Testis (tissue), 3 donors: Measurements from ENCODE around the gene COL15A1. TPM values are rescaled to one million over a fixed set of nuclear protein-coding genes. Genes with fewer than 3 reads are reported as not detected.

Experiments
- DNase-seq: peaks from one replicate; pipeline ENCODE4 v3.0.0-alpha.2; 2019
- H3K27ac ChIP-seq, 2 donors: fragments of 200-600 bp; sonication (generic); one replicate each; pipeline ENCODE4 v1.5.1; 2019
- H3K27me3 ChIP-seq: fragments of 200-600 bp; sonication (generic); one replicate; pipeline ENCODE4 v1.5.1; 2019
- H3K36me3 ChIP-seq: fragments of 200-600 bp; sonication (generic); one replicate; pipeline ENCODE4 v1.5.1; 2017; ENCODE audit warnings: low read depth; ENCODE audit errors: missing control alignments
- H3K4me1 ChIP-seq: fragments of 200-600 bp; sonication (generic); one replicate; pipeline ENCODE4 v1.5.1; 2019
- H3K4me3 ChIP-seq, 2 donors: fragments of 200-600 bp; sonication (generic); one replicate each; pipeline ENCODE4 v1.5.1; 2017 to 2019
- H3K9me3 ChIP-seq: fragments of 200-600 bp; sonication (generic); one replicate; pipeline ENCODE4 v1.5.1; 2017
- CTCF ChIP-seq, 3 experiments: fragments of 450-650 bp in 2 of 3; fragments of 200-600 bp in 1 of 3; sonication (generic) in 1 of 3; IDR thresholded peaks; one replicate each; pipeline ENCODE4 v1.5.1; 2016 to 2019; ENCODE audit warnings: antibody characterized with exemption in 3 of 3, mild to moderate bottlenecking in 2 of 3, moderate library complexity in 1 of 3
- POLR2A ChIP-seq: fragments of 450-650 bp; IDR thresholded peaks from one replicate; pipeline ENCODE4 v1.6.1; 2017; ENCODE audit warnings: antibody characterized with exemption, mild to moderate bottlenecking, moderate library complexity
- WGBS, 2 donors: methylation state at CpG; one replicate each; pipeline ENCODE4 v1.1.5; 2018; 5-methylcytosine and 5-hydroxymethylcytosine counted together
- intact Hi-C: fragments of 100-400 bp; cut with DNase I; formaldehyde crosslinking; loops from one replicate; pipeline ENCODE4 v1.15.1; 2023; ENCODE audit warnings: low total_unique reads
- polyA plus RNA-seq: library from polyadenylated mRNA; stranded (reverse); fragments of 350-450 nt; fragmentation: Illumina TruSeq; extraction: RNeasy Lipid Tissue Mini Kit (QIAGEN cat#74804); gene quantifications from one replicate; pipeline ENCODE4 v1.2.3, GENCODE V29; 2014; ENCODE audit warnings: low read depth, low replicate concordance; ENCODE audit not compliant: insufficient read depth
- total RNA-seq, 2 donors: library from RNA; depleted of rRNA; stranded (reverse); fragments of >200 nt; gene quantifications; one replicate each; pipeline ENCODE4 v1.2.3, GENCODE V29; 2016

The COL15A1 gene
- total and polyA plus RNA-seq, 3 donors from 2014 or later = 37.2 to 55.5 (median 49.4) TPM

GRCh38 chr9:98902925-98903324, 40.8 kb upstream of the COL15A1 start:
- WGBS, 2 donors = 75 to 86% methylated on average over 5 of the region's 5 CpGs
- no peaks in the 10 kb centered on the region for H3K9me3 ChIP-seq
- H3K4me3 ChIP-seq = no peak overlapping the region
- no peak for DNase-seq
- intact Hi-C loops = no loop called here
- TF ChIP-seq CTCF (IDR thresholded peaks at IDR 0.05) = no peak
- TF ChIP-seq POLR2A = no peak
- no peaks in the 10 kb centered on the region for H3K36me3 ChIP-seq
- H3K27ac ChIP-seq = no peak overlapping the region
- peaks cover 15% of the 10 kb centered on the region for H3K4me1 ChIP-seq
- no peaks in the 10 kb centered on the region for H3K27me3 ChIP-seq

GRCh38 chr9:98903961-98904411, 39.7 kb upstream of the COL15A1 start:
- TF ChIP-seq CTCF (IDR thresholded peaks at IDR 0.05) (no peak), POLR2A (no peak)
- intact Hi-C loops = no loop called here
- no peak for DNase-seq

GRCh38 chr9:98905015-98905414, 38.7 kb upstream of the COL15A1 start:
- TF ChIP-seq CTCF (IDR thresholded peaks at IDR 0.05) (no peak), POLR2A (no peak)

More at GRCh38 chr9:98903961-98904411, 39.7 kb upstream of the COL15A1 start:
- Histone ChIP-seq H3K27ac (no peak overlapping the region), H3K9me3 (no peaks in the 10 kb centered on the region), H3K27me3 (no peaks in the 10 kb centered on the region), H3K36me3 (no peaks in the 10 kb centered on the region), H3K4me3 (no peak overlapping the region), H3K4me1 (peaks cover 24% of the 10 kb centered on the region)
- WGBS, 2 donors = 59 to 64% methylated on average over 8 of the region's 8 CpGs

GRCh38 chr9:98906273-98907040, 37.2 kb upstream of the COL15A1 start:
- no peak for DNase-seq
- intact Hi-C loops = no loop called here
- Histone ChIP-seq H3K9me3 (no peaks in the 10 kb centered on the region), H3K4me3 (no peak overlapping the region), H3K27ac (no peak overlapping the region), H3K4me1 (peaks cover 29% of the 10 kb centered on the region), H3K27me3 (no peaks in the 10 kb centered on the region), H3K36me3 (no peaks in the 10 kb centered on the region)
- TF ChIP-seq POLR2A (no peak), CTCF (IDR thresholded peaks at IDR 0.05) (no peak)
- WGBS, 2 donors = 49 to 56% methylated on average over 8 of the region's 8 CpGs

More at GRCh38 chr9:98905015-98905414, 38.7 kb upstream of the COL15A1 start:
- intact Hi-C loops = no loop called here
- H3K27ac ChIP-seq = no peak overlapping the region
- H3K9me3 ChIP-seq = no peaks in the 10 kb centered on the region
- H3K27me3 ChIP-seq = no peaks in the 10 kb centered on the region
- H3K36me3 ChIP-seq = no peaks in the 10 kb centered on the region
- DNase-seq = no peak
- H3K4me3 ChIP-seq = no peak overlapping the region
- peaks cover 24% of the 10 kb centered on the region for H3K4me1 ChIP-seq
- 86 to 88% methylated on average over 4 of the region's 4 CpGs for WGBS, 2 donors

GRCh38 chr9:98907055-98907454, 36.7 kb upstream of the COL15A1 start:
- H3K36me3 ChIP-seq = no peaks in the 10 kb centered on the region
- no peak for DNase-seq
- H3K4me3 ChIP-seq = no peak overlapping the region
- no peaks in the 10 kb centered on the region for H3K9me3 ChIP-seq
- WGBS, 2 donors = 59 to 64% methylated on average over 4 of the region's 4 CpGs
- no peak for TF ChIP-seq CTCF (IDR thresholded peaks at IDR 0.05)
- no peak for TF ChIP-seq POLR2A
- no peaks in the 10 kb centered on the region for H3K27me3 ChIP-seq
- peaks cover 32% of the 10 kb centered on the region for H3K4me1 ChIP-seq
- intact Hi-C loops = no loop called here
- no peak overlapping the region for H3K27ac ChIP-seq
